ENCODE results near the gene ENPP1.
"Not testable (repeated sequence)": the region's sequence is repeated elsewhere in the genome, so short reads cannot be mapped to it uniquely, and the experiment has no call there.

The ENPP1 gene

DNA sequence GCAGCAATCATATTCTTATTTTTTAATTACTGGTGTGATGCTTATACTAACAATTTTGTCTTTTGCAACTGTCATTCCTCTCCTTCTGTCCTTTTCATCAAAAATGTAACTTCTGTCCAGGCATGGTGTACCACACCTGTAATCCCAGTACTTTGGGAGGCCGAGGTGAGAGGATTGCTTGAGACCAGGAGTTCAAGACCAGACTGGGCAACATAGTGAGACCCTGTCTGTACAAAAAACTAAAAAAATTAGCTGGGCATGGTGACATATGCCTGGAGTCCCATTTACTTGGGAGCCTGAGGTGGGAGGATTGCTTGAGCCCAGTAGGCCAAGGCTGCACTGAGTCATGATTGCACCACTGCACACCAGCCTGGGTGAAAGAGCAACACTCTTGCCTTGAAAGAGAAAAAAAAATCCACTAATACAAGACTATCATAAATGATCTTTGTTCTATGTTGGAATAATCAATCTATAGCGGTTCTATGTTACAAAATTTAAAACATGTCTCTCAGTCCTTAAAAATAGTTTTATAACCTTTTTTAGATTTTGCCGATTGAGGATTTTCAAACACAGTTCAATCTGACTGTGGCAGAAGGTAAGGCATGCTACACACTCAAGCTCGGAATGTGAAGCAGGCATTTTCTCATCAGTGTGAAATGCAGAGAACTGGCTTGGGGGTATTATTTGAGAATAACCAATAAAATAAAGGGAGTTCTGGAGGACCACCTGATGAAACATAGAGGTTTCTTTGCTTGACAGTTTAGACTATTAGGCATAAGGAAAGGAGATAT, 70.4 kb downstream of the ENPP1 start:
- no peak for DNase-seq (ENCODE audit: low spot score)

DNA sequence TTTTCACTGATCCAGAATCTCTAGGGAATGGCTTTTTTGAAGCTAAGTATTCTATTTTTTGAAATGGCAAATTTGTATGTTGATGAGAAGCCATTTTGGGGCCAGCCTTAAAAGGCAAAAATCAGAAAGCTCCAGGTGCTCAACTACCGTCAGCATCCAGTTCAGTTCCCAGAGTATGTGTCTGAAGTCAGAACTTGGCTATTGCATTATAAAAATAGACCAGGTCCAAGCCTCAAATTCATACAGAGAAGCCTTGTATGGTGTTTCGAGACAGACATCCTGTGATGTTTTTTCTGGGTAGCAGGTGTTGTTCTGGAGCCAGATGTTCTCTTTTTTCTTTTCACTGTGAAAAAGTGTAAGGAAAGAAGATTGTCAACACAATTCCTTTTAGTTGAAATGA, 75.2 kb downstream of the ENPP1 start:
- DNase-seq (ENCODE audit: low spot score), result no peak

DNA sequence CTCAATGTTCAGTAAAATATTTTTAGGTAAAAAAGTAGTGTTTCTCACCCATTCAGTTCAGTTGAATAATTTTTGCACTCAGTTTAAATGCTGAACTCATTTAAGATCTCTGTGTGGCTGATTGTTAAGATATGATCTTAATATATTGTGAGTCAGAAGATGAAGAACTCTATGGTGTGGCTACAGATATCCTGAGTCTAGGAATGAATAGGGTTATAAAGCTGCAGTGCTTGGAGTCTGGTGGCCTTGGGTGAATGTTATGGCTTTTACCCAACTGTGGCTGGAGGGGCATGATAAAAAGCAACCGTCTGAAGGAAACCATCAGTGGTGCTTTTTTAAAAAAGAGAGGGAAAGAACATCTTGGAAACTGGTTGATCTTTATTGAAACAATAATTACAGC, 77.4 kb downstream of the ENPP1 start:
- no peak for DNase-seq (ENCODE audit: low spot score)

DNA sequence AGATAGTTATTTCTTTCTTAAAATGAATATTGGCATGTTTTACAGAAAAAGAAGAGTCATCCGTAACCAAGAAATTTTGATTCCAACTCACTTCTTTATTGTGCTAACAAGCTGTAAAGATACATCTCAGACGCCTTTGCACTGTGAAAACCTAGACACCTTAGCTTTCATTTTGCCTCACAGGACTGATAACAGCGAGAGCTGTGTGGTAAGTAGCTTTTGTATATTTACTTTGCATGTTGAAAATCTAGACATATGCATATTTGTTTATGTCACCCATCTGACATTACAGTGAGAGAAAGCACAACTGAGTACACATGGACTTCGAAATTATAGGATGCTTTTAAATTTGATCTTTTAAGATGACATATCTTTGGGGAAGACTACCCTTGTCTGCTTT, 78.7 kb downstream of the ENPP1 start:
- DNase-seq (ENCODE audit: low spot score), result no peak

DNA sequence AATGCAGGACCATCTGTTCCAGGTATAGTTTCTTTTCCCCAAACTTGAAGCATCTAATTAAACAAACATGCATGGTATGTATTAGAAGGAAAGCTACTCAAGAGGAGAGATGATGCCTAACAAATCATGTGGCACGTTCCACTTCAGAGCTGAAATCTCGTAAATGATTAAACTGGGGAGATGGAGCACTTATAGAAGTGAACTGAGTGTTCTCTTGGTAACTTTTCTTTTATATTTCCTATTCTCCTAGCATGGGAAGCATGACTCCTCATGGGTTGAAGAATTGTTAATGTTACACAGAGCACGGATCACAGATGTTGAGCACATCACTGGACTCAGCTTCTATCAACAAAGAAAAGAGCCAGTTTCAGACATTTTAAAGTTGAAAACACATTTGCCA, 82.3 kb downstream of the ENPP1 start:
- no peak for DNase-seq (ENCODE audit: low spot score)

DNA sequence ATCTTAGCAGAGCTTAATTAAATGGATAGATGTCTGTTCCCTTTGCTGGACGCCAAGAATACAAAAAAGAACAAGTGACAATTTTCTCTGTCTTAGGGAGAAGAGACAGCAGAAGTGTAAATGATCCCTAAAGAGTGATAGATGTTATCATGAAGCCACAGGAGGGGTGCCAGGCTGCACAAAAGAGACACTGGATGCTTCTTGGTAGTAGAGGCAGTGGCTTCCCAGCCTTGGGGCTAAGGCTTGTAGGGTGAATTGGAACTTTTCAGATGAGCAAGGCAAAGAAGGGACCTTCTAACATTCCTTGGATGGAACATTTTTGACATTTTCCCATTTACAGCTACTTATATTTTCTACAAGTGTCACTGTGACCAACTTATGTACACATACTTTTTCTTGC, 85.4 kb downstream of the ENPP1 start:
- no peak for DNase-seq (ENCODE audit: low spot score)

DNA sequence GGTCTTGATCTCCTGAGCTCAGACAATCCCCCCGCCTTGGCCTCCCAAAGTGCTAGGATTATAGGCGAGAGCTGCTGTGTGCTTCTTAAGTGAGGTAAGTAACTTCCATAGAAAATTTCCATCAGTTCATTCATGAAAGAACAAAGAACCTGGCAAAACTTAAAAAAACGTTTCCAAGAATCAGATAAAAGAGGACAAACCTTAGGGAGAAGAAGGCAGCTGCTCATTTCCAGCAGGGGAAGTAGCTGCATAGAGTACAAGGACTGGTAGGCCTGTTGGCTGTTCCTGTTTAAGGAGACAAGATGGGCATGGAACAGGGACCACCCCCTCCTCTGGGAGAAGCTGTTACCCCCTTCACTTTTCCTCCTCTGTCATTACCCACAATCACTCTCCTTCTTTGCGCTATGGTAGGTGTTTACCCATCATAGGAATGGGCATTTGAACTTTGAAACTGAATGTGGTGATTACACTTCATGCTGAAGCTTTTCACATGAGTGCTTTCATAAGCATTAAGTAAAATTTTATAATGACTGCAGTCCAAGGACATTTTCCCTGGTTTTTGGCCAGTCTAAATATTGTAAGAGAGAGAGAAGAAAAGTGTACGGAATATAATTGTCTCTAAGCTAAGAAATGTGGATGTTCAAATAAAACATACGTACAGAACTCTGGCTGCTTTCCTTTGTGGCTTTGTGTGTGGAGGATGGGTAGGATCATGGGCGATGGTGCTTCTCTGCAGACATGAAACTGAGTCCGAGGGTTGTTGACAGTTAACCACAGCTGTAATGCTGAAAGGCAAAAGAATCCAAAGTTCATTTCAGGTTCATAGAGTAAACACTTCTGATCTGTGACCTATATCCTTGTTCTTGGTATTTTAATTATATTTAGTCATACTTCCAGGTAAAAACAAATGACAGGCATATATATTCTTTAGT, 86.9 kb downstream of the ENPP1 start:
- DNase-seq (ENCODE audit: low spot score), result no peak

DNA sequence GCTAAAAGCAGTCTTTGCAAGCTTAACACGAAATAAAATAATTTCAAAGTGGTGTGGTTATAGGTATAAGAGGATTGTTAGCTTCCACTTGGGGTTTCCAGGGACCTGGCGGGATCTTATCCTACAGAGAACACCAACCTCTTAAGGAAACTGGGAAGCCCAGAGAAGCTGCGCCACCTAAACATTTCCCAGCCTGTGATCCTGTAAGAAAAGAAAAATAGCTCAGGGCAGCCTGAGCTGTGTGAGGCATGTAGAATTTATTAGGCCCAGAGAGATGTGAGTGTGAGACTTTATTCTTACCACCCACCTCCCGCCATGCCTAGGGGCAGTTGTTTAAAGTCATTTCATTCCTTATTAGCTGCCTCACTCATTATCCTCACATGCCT, 89.2 kb downstream of the ENPP1 start:
- DNase-seq (ENCODE audit: low spot score), result no peak

DNA sequence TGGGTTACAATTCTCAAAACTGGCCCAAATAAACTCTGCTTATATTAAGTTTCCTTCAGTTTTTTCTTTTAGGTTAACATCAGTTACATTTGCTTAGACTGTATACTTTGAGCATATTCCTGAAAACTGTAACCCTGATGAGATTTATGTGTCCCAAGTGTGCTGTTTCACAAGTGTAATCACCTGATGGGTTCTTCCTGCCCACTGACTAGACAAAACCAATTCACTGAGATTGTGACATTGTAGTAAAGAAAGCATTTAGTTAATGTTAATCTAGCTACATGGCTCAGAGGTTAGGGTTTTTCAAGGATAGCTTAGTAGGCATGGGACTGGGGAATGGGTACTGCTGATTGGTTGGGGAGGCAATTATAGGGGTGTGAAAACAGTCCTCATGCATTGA, 89.8 kb downstream of the ENPP1 start:
- DNase-seq (ENCODE audit: low spot score), result no peak

DNA sequence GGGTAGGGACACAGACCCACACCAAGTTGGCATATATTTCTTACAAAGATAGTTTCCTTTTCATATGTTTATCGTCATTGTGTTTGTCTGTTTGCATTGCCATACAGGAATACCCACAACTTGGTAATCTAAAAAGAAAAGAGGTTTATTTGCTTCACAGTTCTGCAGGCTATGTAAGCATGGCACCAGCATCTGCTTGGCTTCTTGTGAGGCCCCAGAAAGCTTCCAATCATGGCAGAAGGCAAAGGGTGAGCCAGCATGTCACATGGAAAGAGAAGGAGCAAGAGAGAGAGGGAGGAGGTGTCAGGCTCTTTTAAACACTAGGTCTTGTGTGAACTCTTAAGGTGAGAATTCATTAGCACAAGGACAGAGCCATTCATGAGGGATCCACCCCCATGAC, 90.9 kb downstream of the ENPP1 start:
- DNase-seq (ENCODE audit: low spot score), result no peak

DNA sequence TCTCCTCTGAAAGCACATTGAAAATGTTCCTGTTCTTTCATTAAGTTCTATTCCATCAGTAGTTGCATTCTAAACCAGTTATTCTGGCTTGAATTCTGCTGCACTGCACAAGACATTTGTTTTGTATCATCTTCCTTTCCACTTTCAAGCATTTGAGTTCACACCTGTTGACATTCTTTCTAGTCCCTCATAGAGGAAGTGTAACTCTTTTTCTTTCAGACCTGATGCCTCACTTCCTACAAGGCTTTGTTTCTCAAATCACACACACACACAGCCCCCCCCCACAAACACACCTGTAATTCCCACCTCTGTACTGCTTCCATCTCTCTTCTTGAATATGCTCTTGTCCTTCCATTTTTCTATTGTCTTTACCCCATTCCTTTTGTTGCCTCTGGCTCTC, 92.4 kb downstream of the ENPP1 start:
- DNase-seq (ENCODE audit: low spot score), result no peak

DNA sequence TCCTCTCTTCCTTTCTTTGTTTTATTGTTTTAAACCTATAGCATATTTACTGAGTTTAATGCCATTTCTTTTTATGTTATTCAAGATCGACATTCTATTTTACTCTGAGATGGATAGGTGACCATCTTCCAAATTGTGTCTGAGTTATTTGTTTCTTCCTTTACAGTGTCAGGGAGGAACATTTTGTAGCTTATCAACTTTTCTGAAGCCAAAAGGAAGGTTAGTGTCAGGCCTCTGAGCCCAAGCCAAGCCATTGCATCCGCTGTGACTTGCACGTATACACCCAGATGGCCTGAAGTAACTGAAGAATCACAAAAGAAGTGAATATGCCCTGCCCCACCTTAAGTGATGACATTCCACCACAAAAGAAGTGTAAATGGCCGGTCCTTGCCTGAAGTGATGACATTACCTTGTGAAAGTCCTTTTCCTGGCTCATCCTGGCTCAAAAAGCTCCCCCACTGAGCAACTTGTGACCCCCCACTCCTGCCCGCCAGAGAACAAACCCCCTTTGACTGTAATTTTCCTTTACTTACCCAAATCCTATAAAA, 93.6 kb downstream of the ENPP1 start:
- DNase-seq (ENCODE audit: low spot score), result not testable (repeated sequence)

DNA sequence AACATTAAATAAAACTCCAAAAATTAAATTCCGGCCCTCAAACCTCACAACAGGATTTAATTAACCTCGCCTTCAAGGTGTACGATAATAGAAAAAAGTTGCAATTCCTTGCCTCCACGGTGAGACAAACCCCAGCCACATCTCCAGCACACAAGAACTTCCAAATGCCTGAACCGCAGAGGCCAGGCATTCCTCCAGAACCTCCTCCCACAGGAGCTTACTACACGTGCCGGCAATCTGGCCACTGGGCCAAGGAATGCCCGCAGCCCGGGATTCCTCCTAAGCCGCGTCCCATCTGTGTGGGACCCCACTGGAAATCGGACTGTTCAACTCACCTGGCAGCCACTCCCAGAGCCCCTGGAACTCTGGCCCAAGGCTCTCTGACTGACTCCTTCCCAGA, 95.9 kb downstream of the ENPP1 start:
- DNase-seq (ENCODE audit: low spot score), result not testable (repeated sequence)

DNA sequence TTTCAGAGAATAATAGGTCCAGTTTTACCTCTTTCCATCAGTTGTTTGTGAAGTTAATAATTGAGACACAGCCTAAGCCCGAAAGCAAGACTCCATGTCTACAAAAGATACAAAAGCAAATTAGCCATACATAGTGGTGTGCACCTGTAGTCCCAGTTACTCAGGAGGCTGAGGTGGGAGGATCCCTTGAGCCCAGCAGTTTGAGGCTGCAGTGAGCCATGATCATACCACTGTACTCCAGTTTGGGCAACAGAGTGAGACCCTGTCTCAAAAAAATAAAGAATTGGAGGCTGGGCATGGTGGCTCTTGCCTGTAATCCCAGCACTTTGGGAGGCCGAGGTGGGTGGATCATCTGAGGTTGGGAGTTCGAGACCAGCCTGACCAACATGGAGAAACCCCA, 101.0 kb downstream of the ENPP1 start:
- DNase-seq (ENCODE audit: low spot score), result not testable (repeated sequence)

DNA sequence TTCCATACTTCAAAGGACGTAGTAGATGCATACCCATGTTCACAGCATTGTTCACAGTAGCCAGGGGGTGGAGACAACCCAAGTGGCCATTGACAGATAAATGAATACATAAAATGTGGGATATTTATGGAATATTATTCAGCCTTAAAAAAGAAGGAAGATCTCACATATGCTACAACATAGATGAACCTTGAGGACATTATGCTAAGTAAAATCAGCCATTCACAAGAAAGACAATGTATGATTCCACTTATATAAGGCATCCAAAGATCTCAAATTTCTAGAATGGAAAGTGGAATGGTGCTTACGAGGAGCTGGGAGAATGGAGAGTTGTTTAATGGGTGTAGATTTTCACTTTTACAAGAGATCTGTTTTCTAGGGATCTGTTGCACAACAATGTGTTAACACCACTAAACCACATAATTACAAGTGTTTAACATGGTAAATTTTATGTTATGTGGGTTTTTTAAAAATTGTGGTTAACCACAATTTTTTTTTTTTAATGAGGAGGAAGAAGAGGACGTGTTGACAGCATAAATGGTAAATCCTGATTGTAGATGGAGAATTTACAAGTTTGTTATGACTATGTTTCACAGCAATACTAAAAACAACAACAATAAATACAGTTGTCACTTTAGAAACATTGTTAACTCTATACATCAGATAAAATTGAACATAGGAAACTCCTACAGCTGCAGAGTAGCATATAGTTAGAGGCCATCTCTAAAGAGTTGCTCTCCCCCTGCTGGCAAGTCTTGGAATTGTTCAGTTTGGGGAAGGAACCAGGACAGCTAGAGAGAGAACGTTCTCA, 101.8 kb downstream of the ENPP1 start:
- peak; percentile 38 for DNase-seq (ENCODE audit: low spot score)

DNA sequence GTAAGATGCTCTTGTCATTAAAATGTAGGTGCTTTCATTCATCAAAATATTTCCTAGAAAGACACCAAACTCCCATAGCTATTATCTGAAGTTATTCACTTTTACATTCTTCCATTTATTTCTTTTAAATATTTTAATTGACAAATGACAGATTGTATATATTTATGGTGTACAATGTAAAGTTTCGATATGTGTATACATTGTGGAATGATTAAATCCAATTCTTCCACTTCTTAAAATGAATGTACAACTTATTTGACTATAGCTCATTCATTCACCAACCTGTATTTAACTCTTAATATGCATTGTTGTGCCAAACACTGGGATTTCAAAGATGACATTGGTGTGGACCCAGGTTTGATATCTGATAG, 102.4 kb downstream of the ENPP1 start:
- DNase-seq (ENCODE audit: low spot score), result no peak

DNA sequence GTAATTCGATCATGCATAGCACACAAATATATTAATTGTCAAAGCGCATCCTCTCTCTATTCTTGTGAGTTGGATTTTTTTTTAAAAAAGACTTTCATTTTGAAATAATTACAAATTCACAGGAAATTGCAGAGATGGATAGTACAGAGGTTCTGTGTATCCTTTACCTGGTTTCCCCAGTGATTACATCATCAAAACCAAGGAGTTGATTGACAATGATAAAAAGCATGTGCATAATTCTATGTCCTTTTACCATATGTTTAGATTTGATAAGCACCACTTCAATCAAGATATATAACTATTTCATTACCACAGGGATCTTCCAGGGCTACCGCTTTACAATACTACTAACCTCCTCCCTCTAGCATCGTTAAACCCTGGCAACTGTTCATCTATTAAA, 103.1 kb downstream of the ENPP1 start:
- no peak for DNase-seq (ENCODE audit: low spot score)

DNA sequence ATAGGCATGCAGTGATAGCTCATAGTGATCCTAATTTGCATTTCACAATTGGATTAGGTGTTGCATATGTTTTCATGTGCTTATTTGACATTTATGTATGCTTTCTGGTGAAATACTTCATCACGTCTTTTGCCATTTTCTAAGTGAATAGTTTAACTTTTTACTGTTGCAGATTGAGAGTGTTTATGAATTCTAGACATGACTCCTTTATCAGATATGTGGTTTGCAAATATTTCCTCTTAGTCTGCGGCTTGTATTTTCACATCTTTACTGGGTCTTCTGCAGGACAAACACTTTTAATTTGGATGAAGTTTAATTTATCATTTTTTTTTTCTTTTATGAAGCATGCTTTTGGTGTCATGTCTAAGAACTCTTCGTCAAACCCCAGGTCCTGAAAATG, 104.1 kb downstream of the ENPP1 start:
- DNase-seq (ENCODE audit: low spot score), result peak; percentile 13

DNA sequence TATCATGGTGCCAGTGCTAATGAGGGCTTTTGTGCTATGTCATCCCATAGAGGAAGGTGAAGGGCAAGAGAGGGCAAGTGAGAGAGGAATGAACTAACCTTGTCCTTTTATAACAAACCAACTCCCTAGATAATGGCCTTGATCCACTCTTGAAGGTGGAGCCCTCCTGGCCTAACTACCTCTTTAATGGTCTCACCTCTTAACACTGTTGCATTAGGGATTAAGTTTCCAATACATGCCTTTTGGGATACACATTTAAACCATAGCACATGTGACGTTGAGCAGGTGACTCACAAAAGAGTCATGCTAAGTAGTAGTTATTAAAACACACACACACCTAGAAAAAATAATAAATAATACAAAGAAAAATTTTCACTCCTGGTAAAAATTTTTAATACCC, 106.4 kb downstream of the ENPP1 start:
- no peak for DNase-seq (ENCODE audit: low spot score)

DNA sequence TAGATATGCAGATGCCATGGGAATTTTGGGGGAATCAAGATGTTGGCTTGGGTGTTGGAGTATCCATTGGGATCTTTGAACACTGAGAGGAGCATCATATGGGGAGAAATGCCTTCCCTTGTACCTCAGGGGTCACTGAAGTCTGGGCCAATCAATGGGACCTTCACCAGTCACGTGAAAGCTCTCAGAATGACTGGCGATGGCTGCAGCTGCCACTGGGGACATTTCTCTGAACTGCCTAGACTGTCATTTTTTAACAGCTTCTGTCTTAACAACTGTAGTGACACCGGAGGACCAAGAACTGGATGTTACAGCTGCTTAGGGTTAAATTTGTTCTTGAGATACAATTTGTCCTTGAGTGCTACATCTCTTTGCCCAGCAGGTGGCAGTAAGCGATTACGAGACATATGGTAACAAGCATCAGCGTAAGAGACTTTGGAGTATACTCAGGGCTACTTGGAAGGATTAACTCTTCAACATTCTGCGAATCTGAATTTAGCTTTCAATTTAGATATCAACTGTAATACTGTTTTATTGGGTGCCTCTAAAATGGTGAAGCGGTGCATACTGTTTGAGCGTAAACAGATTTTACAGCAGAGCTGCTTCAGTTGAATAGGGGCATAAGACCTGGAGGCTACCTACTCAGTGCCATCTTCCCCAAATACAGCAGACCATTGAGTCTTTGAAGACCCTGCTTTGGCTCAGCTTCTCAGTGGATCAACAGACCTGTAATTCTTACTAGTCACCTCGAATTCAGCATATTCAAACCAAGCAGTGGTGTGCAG, 107.3 kb downstream of the ENPP1 start:
- DNase-seq (ENCODE audit: low spot score), result peak; percentile 53

DNA sequence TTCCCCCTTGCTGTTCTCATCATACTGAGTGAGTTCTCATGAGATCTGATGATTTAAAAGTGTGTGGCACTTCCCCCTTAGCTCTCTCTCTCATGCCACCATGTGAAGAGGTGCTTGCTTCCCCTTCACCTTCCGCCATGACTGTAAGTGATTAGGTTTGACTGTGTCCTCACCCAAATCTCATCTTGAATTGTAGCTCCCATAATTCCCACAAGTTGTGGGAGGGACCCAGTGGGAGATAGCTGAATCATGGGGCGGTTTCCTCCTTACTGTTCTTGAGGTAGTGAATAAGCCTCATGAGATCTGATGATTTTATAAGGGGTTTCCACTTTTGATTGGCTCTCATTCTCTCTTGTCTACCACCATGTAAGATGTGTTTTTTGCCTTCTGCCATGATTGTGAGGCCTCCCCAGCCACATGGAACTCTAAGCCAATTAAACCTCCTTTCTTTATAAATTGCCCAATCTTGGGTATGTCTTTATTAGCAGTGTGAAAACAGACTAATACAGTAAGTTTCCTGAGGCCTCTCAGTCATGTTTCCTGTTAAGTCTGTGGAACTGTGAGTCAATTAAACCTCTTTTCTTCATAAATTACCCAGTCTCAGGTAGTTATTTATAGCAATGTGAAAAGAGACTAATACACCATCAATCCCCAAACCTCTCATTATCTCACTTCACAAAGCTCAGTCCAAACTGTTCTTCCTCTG, 108.4 kb downstream of the ENPP1 start:
- DNase-seq (ENCODE audit: low spot score), result not testable (repeated sequence)
